ENCODE measurements around the gene DTNB.

DTNB gene

GRCh38 chr2:25598911-25599310 lies 74.5 kb downstream of the DTNB start:
- no peak overlapping the region for H3K27ac ChIP-seq
- TF ChIP-seq CTCF (conservative IDR thresholded peaks at IDR 0.05) (no peak), ZFX (IDR thresholded peaks at IDR 0.05) (no peak)

- TF ChIP-seq CTCF (conservative IDR thresholded peaks at IDR 0.05): no peak
- no peak for TF ChIP-seq ZFX (IDR thresholded peaks at IDR 0.05)
- no peak overlapping the region for H3K27ac ChIP-seq
Measured at GRCh38 chr2:25598332-25598731, 75.0 kb downstream of the DTNB start.

- no peak for TF ChIP-seq CTCF (conservative IDR thresholded peaks at IDR 0.05)
- TF ChIP-seq ZFX (IDR thresholded peaks at IDR 0.05): no peak
- no peak overlapping the region for H3K27ac ChIP-seq
Measured at GRCh38 chr2:25597881-25598280, 75.5 kb downstream of the DTNB start.

GRCh38 chr2:25596516-25597244 lies 76.7 kb downstream of the DTNB start:
- no peak overlapping the region for H3K27ac ChIP-seq
- no peak for TF ChIP-seq CTCF (conservative IDR thresholded peaks at IDR 0.05)
- no peak for TF ChIP-seq ZFX (IDR thresholded peaks at IDR 0.05)

GRCh38 chr2:25595393-25595792 lies 78.0 kb downstream of the DTNB start:
- TF ChIP-seq ZFX (IDR thresholded peaks at IDR 0.05) (no peak), CTCF (conservative IDR thresholded peaks at IDR 0.05) (no peak)
- no peak overlapping the region for H3K27ac ChIP-seq

- TF ChIP-seq CTCF (conservative IDR thresholded peaks at IDR 0.05): no peak
- no peak for TF ChIP-seq ZFX (IDR thresholded peaks at IDR 0.05)
Measured at GRCh38 chr2:25594991-25595390, 78.4 kb downstream of the DTNB start.

GRCh38 chr2:25592766-25593292 lies 80.5 kb downstream of the DTNB start:
- no peak for TF ChIP-seq ZFX (IDR thresholded peaks at IDR 0.05)
- no peak for TF ChIP-seq CTCF (conservative IDR thresholded peaks at IDR 0.05)
- H3K27ac ChIP-seq: no peak overlapping the region

More at GRCh38 chr2:25594991-25595390, 78.4 kb downstream of the DTNB start:
- H3K27ac ChIP-seq: no peak overlapping the region

Data from C4-2B (cell line).